OCI-LY7 (cell line): ENCODE data around the gene FUCA2. TPM values are rescaled to one million over a fixed set of nuclear protein-coding genes. Genes with fewer than 3 reads are reported as not detected.
"Not testable (repeated sequence)": the region's sequence is repeated elsewhere in the genome, so short reads cannot be mapped to it uniquely, and the experiment has no call there.

Experiments
- BruUV-seq: library from RNA; stranded (reverse); fragments of 400-500 nt; replicated peaks from 2 replicates; lab custom pipeline; 2021; lab: Mats Ljungman, UMichigan
- CTCF ChIA-PET: fragments of 300-600 bp; sonication (Branson Sonifier 250); formaldehyde crosslinking; loops from one replicate; lab custom pipeline; 2022; ENCODE audit warnings: antibody characterized with exemption; ENCODE audit not compliant: unreplicated experiment; lab: Charles Lee
- POLR2A ChIA-PET: fragments of 300-600 bp; sonication (Branson Sonifier 250); formaldehyde crosslinking; loops from one replicate; lab custom pipeline; 2022; ENCODE audit warnings: antibody characterized with exemption; lab: Charles Lee
- DNase-seq: peaks from one replicate; pipeline ENCODE4 v3.0.0-alpha.2; 2015; ENCODE audit warnings: low spot score
- H2AFZ ChIP-seq: fragments of 200-600 bp; sonication (generic), shearing (Covaris generic); 2 replicates; pipeline ENCODE4 v1.6.1; 2014; ENCODE audit warnings: mild to moderate bottlenecking, antibody characterized with exemption, low read length, moderate library complexity
- H3K27ac ChIP-seq: fragments of 200-600 bp; sonication (generic); 2 replicates; pipeline ENCODE4 v1.5.1; 2014; ENCODE audit warnings: mixed run types, low read depth, mild to moderate bottlenecking, moderate library complexity, low read length, inconsistent platforms; ENCODE audit not compliant: poor library complexity, severe bottlenecking
- H3K36me3 ChIP-seq: fragments of 200-600 bp; sonication (generic); 2 replicates; pipeline ENCODE4 v1.6.1; 2014; ENCODE audit warnings: mild to moderate bottlenecking, antibody characterized with exemption, low read length, moderate library complexity, mixed read lengths; ENCODE audit not compliant: insufficient read depth
- H3K4me1 ChIP-seq: fragments of 200-600 bp; sonication (generic); 2 replicates; pipeline ENCODE4 v1.5.1; 2014; ENCODE audit warnings: mild to moderate bottlenecking, low read length; ENCODE audit not compliant: insufficient read depth, poor library complexity, severe bottlenecking
- H3K4me2 ChIP-seq: fragments of 200-600 bp; sonication (generic); 2 replicates; pipeline ENCODE4 v1.6.1; 2014; ENCODE audit warnings: mild to moderate bottlenecking, low read length
- H3K4me3 ChIP-seq: fragments of 200-600 bp; sonication (generic); 2 replicates; pipeline ENCODE4 v1.5.1; 2014; ENCODE audit warnings: mild to moderate bottlenecking, low read depth, low read length; ENCODE audit not compliant: poor library complexity, severe bottlenecking
- H3K79me2 ChIP-seq: fragments of 200-600 bp; sonication (generic); 2 replicates; pipeline ENCODE4 v1.6.1; 2016; ENCODE audit warnings: low read depth, mild to moderate bottlenecking, low read length, moderate library complexity, mixed read lengths; ENCODE audit not compliant: insufficient read depth
- H3K9me2 ChIP-seq: fragments of 200-600 bp; sonication (generic); 2 replicates; pipeline ENCODE4 v1.6.1; 2016; ENCODE audit warnings: mild to moderate bottlenecking, low read length, mixed read lengths; ENCODE audit not compliant: insufficient read depth
- H3K9me3 ChIP-seq: fragments of 200-600 bp; sonication (generic); 2 replicates; pipeline ENCODE4 v1.6.1; 2014; ENCODE audit warnings: mild to moderate bottlenecking, mixed run types, low read length, mixed read lengths
- H4K20me1 ChIP-seq: fragments of 200-600 bp; sonication (generic); 2 replicates; pipeline ENCODE4 v1.6.1; 2014; ENCODE audit warnings: mild to moderate bottlenecking, antibody characterized with exemption, low read length, moderate library complexity, mixed read lengths; ENCODE audit not compliant: insufficient read depth
- CTCF ChIP-seq: fragments of 200-600 bp; sonication (generic); conservative IDR thresholded peaks from 2 replicates; pipeline ENCODE4 v1.5.1; 2014; ENCODE audit warnings: mild to moderate bottlenecking, antibody characterized with exemption, low read length, moderate library complexity, mixed read lengths
- EZH2phosphoT487 ChIP-seq: fragments of 200-600 bp; sonication (generic); IDR thresholded peaks from 2 replicates; pipeline ENCODE4 v1.6.1; 2018; ENCODE audit warnings: low read depth, borderline replicate concordance, mild to moderate bottlenecking, mixed run types, antibody characterized with exemption, low read length, moderate library complexity, mixed read lengths
- intact Hi-C: fragments of 100-400 bp; cut with micrococcal nuclease; formaldehyde crosslinking; loops from one replicate; pipeline ENCODE4 v1.10.0; 2022; ENCODE audit not compliant: unreplicated experiment
- total RNA-seq, 2 experiments: library from RNA; depleted of rRNA in 1 of 2; stranded (reverse); fragments of >200 nt in 1 of 2; shearing (Covaris generic) in 1 of 2; gene quantifications; 2 replicates each; pipeline ENCODE4 v1.2.3, GENCODE V29; 2014 to 2022

The FUCA2 gene
- total RNA-seq, 2 experiments from 2014 or later, result not detected

- H3K27ac ChIP-seq, result no peak overlapping the region
- TF ChIP-seq CTCF, result no peak
- no peak for TF ChIP-seq EZH2phosphoT487
- H4K20me1 ChIP-seq, result no peaks in the 10 kb centered on the region
- H3K36me3 ChIP-seq, result no peaks in the 10 kb centered on the region
- BruUV-seq, result no TSS peak
- POLR2A ChIA-PET, result interaction anchor here (0.6 kb wide), 1 partner anchor 611 kb away, joined by 4 read pairs; no protein-coding TSS in a partner anchor
- CTCF ChIA-PET, result no interaction called here
- no peaks in the 10 kb centered on the region for H3K9me2 ChIP-seq
- H3K79me2 ChIP-seq, result no peaks in the 10 kb centered on the region
- DNase-seq, result no peak
- intact Hi-C loops, result no loop called here
- no peaks in the 10 kb centered on the region for H3K4me1 ChIP-seq
- no peak overlapping the region for H2AFZ ChIP-seq
- H3K4me2 ChIP-seq, result no peak overlapping the region
- H3K9me3 ChIP-seq, result no peaks in the 10 kb centered on the region
- no peak overlapping the region for H3K4me3 ChIP-seq
These were observed 4.3 kb upstream of the FUCA2 start for GRCh38 chr6:143515766-143516355.

GRCh38 chr6:143515061-143515760 lies 3.7 kb upstream of the FUCA2 start:
- Histone ChIP-seq H3K9me2 (no peaks in the 10 kb centered on the region), H3K79me2 (no peaks in the 10 kb centered on the region), H3K4me3 (no peak overlapping the region), H3K27ac (no peak overlapping the region), H3K4me1 (no peaks in the 10 kb centered on the region), H2AFZ (no peak overlapping the region), H3K9me3 (no peaks in the 10 kb centered on the region), H3K4me2 (no peak overlapping the region), H3K36me3 (no peaks in the 10 kb centered on the region), H4K20me1 (no peaks in the 10 kb centered on the region)
- ChIA-PET CTCF (no interaction called here), POLR2A (interaction anchor here (0.6 kb wide), 1 partner anchor 611 kb away, joined by 4 read pairs; no protein-coding TSS in a partner anchor)
- TF ChIP-seq EZH2phosphoT487, result no peak
- no peak for TF ChIP-seq CTCF
- intact Hi-C loops, result no loop called here
- no peak for DNase-seq
- BruUV-seq, result no TSS peak

GRCh38 chr6:143513410-143513809 lies 1.9 kb upstream of the FUCA2 start:
- DNase-seq, result no peak
- TF ChIP-seq EZH2phosphoT487 (no peak), CTCF (peak; percentile 62)
- Histone ChIP-seq H3K9me3 (no peaks in the 10 kb centered on the region), H3K36me3 (no peaks in the 10 kb centered on the region), H3K4me3 (no peak overlapping the region), H4K20me1 (no peaks in the 10 kb centered on the region), H3K79me2 (no peaks in the 10 kb centered on the region), H2AFZ (no peak overlapping the region), H3K27ac (no peak overlapping the region), H3K4me1 (no peaks in the 10 kb centered on the region), H3K4me2 (no peak overlapping the region), H3K9me2 (no peaks in the 10 kb centered on the region)
- CTCF ChIA-PET, result no interaction called here
- no TSS peak for BruUV-seq
- intact Hi-C loops, result no loop called here
- POLR2A ChIA-PET, result interaction anchor here (1.2 kb wide), 1 partner anchor 34 kb away, joined by 3 read pairs; no protein-coding TSS in a partner anchor

- H3K36me3 ChIP-seq, CTCF ChIA-PET, intact Hi-C loops, H3K27ac ChIP-seq, H3K9me2 ChIP-seq, H3K4me3 ChIP-seq, H3K4me2 ChIP-seq, BruUV-seq, DNase-seq, H3K9me3 ChIP-seq, H3K79me2 ChIP-seq, H4K20me1 ChIP-seq, H2AFZ ChIP-seq: not testable (repeated sequence)
- POLR2A ChIA-PET, result interaction anchor here (1.4 kb wide), 1 partner anchor 31 kb away, joined by 4 read pairs; no protein-coding TSS in a partner anchor
- peaks cover 11% of the 10 kb centered on the region for H3K4me1 ChIP-seq
These were observed 1.2 kb downstream of the FUCA2 start for GRCh38 chr6:143510326-143510725.
